K562 (cell line): ENCODE measurements around the gene MSRB2. TPM values are rescaled to one million over a fixed set of nuclear protein-coding genes. Genes with fewer than 3 reads are reported as not detected.

Experiments used
- ATAC-seq: fragments of 200-7000 bp; cut with Tn5 transposase; 3 replicates; pipeline ENCODE4 v1.9.1; 2020; ENCODE audit warnings: moderate library complexity
- BruUV-seq: library from RNA; stranded (reverse); fragments of 400-500 nt; replicated peaks from 2 replicates; lab custom pipeline; 2021; lab: Mats Ljungman, UMichigan
- CTCF ChIA-PET: fragments of 300-600 bp; formaldehyde crosslinking; extraction: SDS; loops from one replicate; lab custom pipeline; 2021; ENCODE audit warnings: low intra/inter-chr PET ratio; lab: Yijun Ruan, JAX
- POLR2A ChIA-PET: fragments of 300-600, 350-650 bp; sonication (Branson Sonifier 250); formaldehyde crosslinking; extraction: SDS; loops from one replicate; lab custom pipeline; 2021; ENCODE audit warnings: antibody characterized with exemption, inconsistent platforms; lab: Yijun Ruan, JAX
- DNase-seq, 4 experiments: peaks; one replicate each; pipeline versions ENCODE4 v3.0.0 to v3.0.0-alpha.2; 2011 to 2018; ENCODE audit warnings: low spot score in 3 of 4, mixed read lengths in 3 of 4; ENCODE audit errors: extremely low read depth in 1 of 4
- FAIRE-seq: peaks from 2 replicates; lab custom pipeline; 2011; peaks lifted over from hg19 to GRCh38; lab: Jason Lieb, UNC
- H2AFZ ChIP-seq: 2 replicates; pipeline ENCODE4 v1.6.0; 2011; ENCODE audit warnings: low read depth, low read length, control low read depth, inconsistent platforms
- H3K27ac ChIP-seq: fragments of 200-600 bp; 3 replicates; pipeline ENCODE4 v1.8.0; 2011; ENCODE audit warnings: low read depth, mild to moderate bottlenecking, control low read depth, inconsistent platforms, low read length, moderate library complexity, mixed read lengths; ENCODE audit errors: extremely low read depth
- H3K27me3 ChIP-seq, 2 experiments: fragments of 300-600 bp in 1 of 2; 2 replicates in 1 of 2; 3 replicates in 1 of 2; pipeline versions ENCODE4 v1.6.0 to v1.8.0; 2011; ENCODE audit warnings: inconsistent platforms in 2 of 2, low read length in 2 of 2, mild to moderate bottlenecking in 1 of 2, mixed read lengths in 1 of 2, moderate library complexity in 1 of 2; ENCODE audit not compliant: control insufficient read depth in 2 of 2, insufficient read depth in 2 of 2
- H3K36me3 ChIP-seq: fragments of 300-600 bp; 3 replicates; pipeline ENCODE4 v1.8.0; 2011; ENCODE audit warnings: mild to moderate bottlenecking, low read length, inconsistent platforms; ENCODE audit not compliant: control insufficient read depth, insufficient read depth
- H3K4me1 ChIP-seq, 2 experiments: fragments of 200-600 bp in 1 of 2; replicated peaks in 1 of 2; 2 replicates in 1 of 2; 3 replicates in 1 of 2; pipeline versions ENCODE4 v1.5.1 to v1.8.0; 2011; ENCODE audit warnings: inconsistent platforms in 2 of 2, low read length in 2 of 2, mild to moderate bottlenecking in 1 of 2, mixed read lengths in 1 of 2, moderate library complexity in 1 of 2; ENCODE audit not compliant: control insufficient read depth in 2 of 2, insufficient read depth in 2 of 2
- H3K4me2 ChIP-seq: 2 replicates; pipeline ENCODE4 v1.6.1; 2011; ENCODE audit warnings: low read length, control low read depth, inconsistent platforms, mixed read lengths; ENCODE audit not compliant: insufficient read depth
- H3K4me3 ChIP-seq: fragments of 200-600 bp; sonication (generic), shearing (Covaris generic); 2 replicates; pipeline ENCODE4 v1.5.1; 2016; ENCODE audit warnings: control low read depth, inconsistent platforms
- H3K79me2 ChIP-seq: fragments of 200-600 bp; 3 replicates; pipeline ENCODE4 v1.8.0; 2011; ENCODE audit warnings: low read length, inconsistent platforms; ENCODE audit not compliant: control insufficient read depth, insufficient read depth
- H3K9ac ChIP-seq, 2 experiments: 2 replicates each; pipeline versions ENCODE4 v1.6.0 to v1.6.1; 2011; ENCODE audit warnings: low read depth in 2 of 2, low read length in 2 of 2, control low read depth in 1 of 2, inconsistent platforms in 1 of 2, mild to moderate bottlenecking in 1 of 2, mixed read lengths in 1 of 2; ENCODE audit not compliant: insufficient read depth in 1 of 2
- H3K9me1 ChIP-seq: one replicate; pipeline ENCODE4 v1.6.0; 2011; ENCODE audit warnings: inconsistent platforms, mild to moderate bottlenecking, low read length, moderate library complexity; ENCODE audit not compliant: control insufficient read depth, insufficient read depth
- H3K9me3 ChIP-seq: replicated peaks from 2 replicates; pipeline ENCODE4 v1.5.1; 2011; ENCODE audit warnings: low read depth, low read length, inconsistent platforms; ENCODE audit not compliant: control insufficient read depth, insufficient read depth
- H4K20me1 ChIP-seq: replicated peaks from 2 replicates; pipeline ENCODE4 v1.6.1; 2011; ENCODE audit warnings: low read length, inconsistent platforms, mixed read lengths; ENCODE audit not compliant: control insufficient read depth, insufficient read depth
- ARID2 ChIP-seq: fragments of 450-650 bp; IDR thresholded peaks from 2 replicates; pipeline ENCODE4 v1.6.1; 2017; ENCODE audit warnings: antibody characterized with exemption, mild to moderate bottlenecking
- HNRNPH1 ChIP-seq: fragments of 200-400 bp; formaldehyde crosslinking; optimal IDR thresholded peaks from 2 replicates; pipeline ENCODE3; 2017; ENCODE audit warnings: low read depth, mild to moderate bottlenecking, low read length, moderate library complexity
- MAZ ChIP-seq, 2 experiments: fragments of 450-650 bp in 1 of 2; sonication (generic) in 1 of 2; formaldehyde crosslinking; IDR thresholded peaks in 1 of 2; conservative IDR thresholded peaks in 1 of 2; 2 replicates each; pipeline versions ENCODE4 v1.4.0 to v1.5.0; 2020; ENCODE audit warnings: mild to moderate bottlenecking in 1 of 2, missing genetic modification reagents in 1 of 2
- NR2F6 ChIP-seq: fragments of 450-650 bp; formaldehyde crosslinking; IDR thresholded peaks from 2 replicates; pipeline ENCODE4 v1.4.0; 2020; ENCODE audit warnings: mild to moderate bottlenecking
- RAD21 ChIP-seq, 2 experiments: fragments of 250-450 bp in 1 of 2; fragments of 450-650 bp in 1 of 2; sonication (Bioruptor Pico) in 1 of 2; formaldehyde crosslinking in 1 of 2; IDR thresholded peaks in 1 of 2; conservative IDR thresholded peaks in 1 of 2; 2 replicates each; pipeline versions ENCODE4 v1.4.0 to v1.8.0; 2020 to 2022; ENCODE audit warnings: mild to moderate bottlenecking in 2 of 2, moderate library complexity in 1 of 2
- REST ChIP-seq, 2 experiments: fragments of 450-650 bp; formaldehyde crosslinking in 1 of 2; IDR thresholded peaks; 2 replicates each; pipeline versions ENCODE4 v1.4.0 to v1.6.1; 2014 to 2020; ENCODE audit warnings: mild to moderate bottlenecking in 2 of 2, borderline replicate concordance in 1 of 2, low read depth in 1 of 2
- TAL1 ChIP-seq: fragments of 450-650 bp; IDR thresholded peaks from 2 replicates; pipeline ENCODE4 v1.6.1; 2016; ENCODE audit warnings: mild to moderate bottlenecking
- TEAD1 ChIP-seq, 2 experiments: fragments of 450-650 bp in 1 of 2; sonication (generic) in 1 of 2; formaldehyde crosslinking; IDR thresholded peaks; 2 replicates each; pipeline versions ENCODE4 v1.4.0 to v1.8.0; 2020 to 2022; ENCODE audit warnings: mild to moderate bottlenecking in 2 of 2, missing genetic modification reagents in 1 of 2
- ZNF76 ChIP-seq: fragments of 250-450 bp; sonication (Bioruptor Pico); IDR thresholded peaks from 2 replicates; pipeline ENCODE4 v1.4.0; 2020; ENCODE audit warnings: mild to moderate bottlenecking, moderate library complexity, borderline replicate concordance
- ZNF766 ChIP-seq: fragments of 200-800 bp; sonication (Bioruptor generic); conservative IDR thresholded peaks from 2 replicates; pipeline ENCODE4 v1.6.1; 2016; ENCODE audit warnings: missing genetic modification characterization, missing compliant biosample characterization
- WGBS: fragments of 100-300 bp; shearing (Covaris generic); methylation state at CpG from one replicate; pipeline ENCODE4 v1.1.6; 2016; ENCODE audit warnings: low coverage, mixed read lengths; ENCODE audit not compliant: insufficient coverage; ENCODE audit errors: missing lambda C conversion rate; 5-methylcytosine and 5-hydroxymethylcytosine counted together
- in situ Hi-C: fragments of 300-500 bp; cut with MboI; formaldehyde crosslinking; loops from 4 replicates; pipeline ENCODE4 v1.15.0; 2018; ENCODE audit warnings: inconsistent platforms, mixed read lengths
- intact Hi-C: fragments of 100-400 bp; cut with micrococcal nuclease; formaldehyde crosslinking; loops from 2 replicates; pipeline ENCODE4 v1.14.2; 2022
- polyA plus RNA-seq, 8 experiments: library from polyadenylated mRNA; depleted of rRNA in 4 of 8; stranded (reverse) in 5 of 8; unstranded in 3 of 8; fragments of >200 nt; fragmentation: Nextera tagmentation in 2 of 8; fragmentation: Illumina TruSeq in 1 of 8; extraction: Ambion mirVana in 2 of 8; extraction: Trizol in 1 of 8; gene quantifications; 2 replicates each; pipeline versions ENCODE4 v1.2.1 to v1.2.3, GENCODE V29; 2011 to 2014; ENCODE audit warnings: inconsistent platforms in 1 of 8, missing spikeins in 1 of 8
- total RNA-seq, 7 experiments: library from RNA; depleted of rRNA in 6 of 7; stranded (reverse); fragments of >200 nt in 6 of 7; fragmentation: Illumina TruSeq in 2 of 7; extraction: Trizol in 2 of 7; gene quantifications; 2 replicates each; pipeline versions ENCODE4 v1.2.1 to v1.2.3, GENCODE V29; 2011 to 2021; ENCODE audit warnings: low replicate concordance in 1 of 7
- TF ChIP-seq, protein P1 (sequence below): fragments of 450-650 bp; IDR thresholded peaks from 2 replicates; pipeline ENCODE4 v1.6.1; 2016

The MSRB2 gene
- total and polyA plus RNA-seq, 9 of the 15 experiments (the other 6 are each of a cell fraction or from before 2014, with no cell fraction given): 1.5 to 22.3 (median 5.9) TPM

- FAIRE-seq (peak; percentile 90), ATAC-seq (peak; percentile 94), DNase-seq (peak; percentile 70 to 86 (median 82))
- Histone ChIP-seq H3K27me3 (peaks cover 3 to 28% of the 10 kb centered on the region in 2 experiments; a peak in 4 of 5 replicates), H3K4me2 (peak overlapping the region; percentile 44), H3K9ac (no peak overlapping the region), H3K9me3 (no peaks in the 10 kb centered on the region), H3K9me1 (no peaks in the 10 kb centered on the region), H3K4me1 (peaks cover 0 to 2% of the 10 kb centered on the region in 2 experiments; a peak in 2 of 5 replicates), H3K79me2 (no peaks in the 10 kb centered on the region), H3K36me3 (no peaks in the 10 kb centered on the region), H3K27ac (no peak overlapping the region), H3K4me3 (no peak overlapping the region), H2AFZ (peak overlapping the region; percentile 53; the same call in 1 of the 2 replicates), H4K20me1 (no peaks in the 10 kb centered on the region; the same call in 1 of the 2 replicates)
- POLR2A ChIA-PET: interaction anchor here (0.8 to 1.0 kb wide), 3 partner anchors 9 to 12 kb away, joined by 3 read pairs; no protein-coding TSS in a partner anchor
- WGBS: 3% methylated on average over 5 of the region's 5 CpGs
- in situ Hi-C loops: loop anchor here (5.0 to 25.0 kb wide), 2 partner anchors 134 to 1354 kb away; no protein-coding TSS in a partner anchor
- CTCF ChIA-PET: interaction anchor here (0.7 to 3.2 kb wide), 4 partner anchors 135 to 1225 kb away, joined by 3 to 27 read pairs (median 4); no protein-coding TSS in a partner anchor
- no TSS peak for BruUV-seq
- intact Hi-C loops: loop anchor here (2.0 to 10.0 kb wide), 5 partner anchors 376 to 1344 kb away; no protein-coding TSS in a partner anchor
- TF ChIP-seq TAL1 (no peak), ZNF766 (CRISPR knock-in tag) (no peak), RAD21 (CRISPR knock-in tag; conservative IDR thresholded peaks at IDR 0.05 in 1 of 2, IDR thresholded peaks at IDR 0.05 in 1 of 2) (peak; percentile 72 to 82), TEAD1 (CRISPR knock-in tag; IDR thresholded peaks at IDR 0.05) (no peak), ZNF76 (CRISPR knock-in tag) (no peak), REST (IDR thresholded peaks at IDR 0.05; ENCODE audit: borderline replicate concordance) (peak; percentile 60; the same call in 1 of the 2 replicates), REST (CRISPR knock-in tag; IDR thresholded peaks at IDR 0.05; ENCODE audit: low read depth) (no peak), HNRNPH1 (no peak), NR2F6 (CRISPR knock-in tag) (no peak), MAZ (CRISPR knock-in tag; conservative IDR thresholded peaks at IDR 0.05 in 1 of 2, IDR thresholded peaks at IDR 0.05 in 1 of 2) (peak in 1 of 2 experiments; percentile 53; a peak in 2 of 4 replicates), ARID2 (0 out of 2 replicates have a peak, but pooled peaks have one; percentile 25)
- TF ChIP-seq, protein P1, sequence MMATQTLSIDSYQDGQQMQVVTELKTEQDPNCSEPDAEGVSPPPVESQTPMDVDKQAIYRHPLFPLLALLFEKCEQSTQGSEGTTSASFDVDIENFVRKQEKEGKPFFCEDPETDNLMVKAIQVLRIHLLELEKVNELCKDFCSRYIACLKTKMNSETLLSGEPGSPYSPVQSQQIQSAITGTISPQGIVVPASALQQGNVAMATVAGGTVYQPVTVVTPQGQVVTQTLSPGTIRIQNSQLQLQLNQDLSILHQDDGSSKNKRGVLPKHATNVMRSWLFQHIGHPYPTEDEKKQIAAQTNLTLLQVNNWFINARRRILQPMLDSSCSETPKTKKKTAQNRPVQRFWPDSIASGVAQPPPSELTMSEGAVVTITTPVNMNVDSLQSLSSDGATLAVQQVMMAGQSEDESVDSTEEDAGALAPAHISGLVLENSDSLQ: 0 out of 2 replicates have a peak, but pooled peaks have one; percentile 13
These were observed 63.0 kb downstream of the MSRB2 start for GRCh38 chr10:23158370-23158769.
